HL-60 (cell line): ENCODE data around the gene GLIS1.

Source experiments
- DNase-seq, 2 experiments: peaks; one replicate each; pipeline ENCODE4 v3.0.0-alpha.2; 2010 to 2020; ENCODE audit warnings: low read depth in 1 of 2, low spot score in 1 of 2
- H3K27ac ChIP-seq: fragments of 250-450 bp; sonication (Bioruptor Pico); replicated peaks from 2 replicates; pipeline ENCODE4 v1.5.1; 2020; ENCODE audit warnings: mild to moderate bottlenecking, moderate library complexity
- H3K27me3 ChIP-seq: fragments of 250-450 bp; sonication (Bioruptor Pico); 2 replicates; pipeline ENCODE4 v1.5.1; 2021; ENCODE audit warnings: mild to moderate bottlenecking, moderate library complexity; ENCODE audit not compliant: insufficient read depth, poor library complexity, severe bottlenecking
- H3K4me3 ChIP-seq: replicated peaks from 2 replicates; pipeline ENCODE4 v1.5.1; 2011; ENCODE audit warnings: mild to moderate bottlenecking, control low read depth, low read length; ENCODE audit not compliant: insufficient read depth
- GABPA ChIP-seq: IDR thresholded peaks from 2 replicates; pipeline ENCODE4 v1.6.1; 2012; ENCODE audit warnings: low read depth
- POLR2AphosphoS5 ChIP-seq: IDR thresholded peaks from 2 replicates; pipeline ENCODE4 v1.6.1; 2012; ENCODE audit warnings: low read depth
- SPI1 ChIP-seq: IDR thresholded peaks from 2 replicates; pipeline ENCODE4 v1.6.1; 2012; ENCODE audit warnings: low read depth, mild to moderate bottlenecking, borderline replicate concordance
- TF ChIP-seq, protein P1 (sequence below): IDR thresholded peaks from 2 replicates; pipeline ENCODE4 v1.6.1; 2012; ENCODE audit warnings: low read depth; ENCODE audit not compliant: insufficient replicate concordance
- TF ChIP-seq, protein P2 (sequence below): IDR thresholded peaks from one replicate; pipeline ENCODE4 v1.5.1; 2011; ENCODE audit warnings: low read length, control low read depth, inconsistent platforms; ENCODE audit not compliant: insufficient read depth

The GLIS1 gene

GRCh38 chr1:53718443-53718842 lies 20.5 kb downstream of the GLIS1 start:
- no peaks in the 10 kb centered on the region for H3K27me3 ChIP-seq
- DNase-seq: no peak
- H3K27ac ChIP-seq: no peak overlapping the region
- no peak overlapping the region for H3K4me3 ChIP-seq
- TF ChIP-seq POLR2AphosphoS5: no peak
- TF ChIP-seq, protein P1, sequence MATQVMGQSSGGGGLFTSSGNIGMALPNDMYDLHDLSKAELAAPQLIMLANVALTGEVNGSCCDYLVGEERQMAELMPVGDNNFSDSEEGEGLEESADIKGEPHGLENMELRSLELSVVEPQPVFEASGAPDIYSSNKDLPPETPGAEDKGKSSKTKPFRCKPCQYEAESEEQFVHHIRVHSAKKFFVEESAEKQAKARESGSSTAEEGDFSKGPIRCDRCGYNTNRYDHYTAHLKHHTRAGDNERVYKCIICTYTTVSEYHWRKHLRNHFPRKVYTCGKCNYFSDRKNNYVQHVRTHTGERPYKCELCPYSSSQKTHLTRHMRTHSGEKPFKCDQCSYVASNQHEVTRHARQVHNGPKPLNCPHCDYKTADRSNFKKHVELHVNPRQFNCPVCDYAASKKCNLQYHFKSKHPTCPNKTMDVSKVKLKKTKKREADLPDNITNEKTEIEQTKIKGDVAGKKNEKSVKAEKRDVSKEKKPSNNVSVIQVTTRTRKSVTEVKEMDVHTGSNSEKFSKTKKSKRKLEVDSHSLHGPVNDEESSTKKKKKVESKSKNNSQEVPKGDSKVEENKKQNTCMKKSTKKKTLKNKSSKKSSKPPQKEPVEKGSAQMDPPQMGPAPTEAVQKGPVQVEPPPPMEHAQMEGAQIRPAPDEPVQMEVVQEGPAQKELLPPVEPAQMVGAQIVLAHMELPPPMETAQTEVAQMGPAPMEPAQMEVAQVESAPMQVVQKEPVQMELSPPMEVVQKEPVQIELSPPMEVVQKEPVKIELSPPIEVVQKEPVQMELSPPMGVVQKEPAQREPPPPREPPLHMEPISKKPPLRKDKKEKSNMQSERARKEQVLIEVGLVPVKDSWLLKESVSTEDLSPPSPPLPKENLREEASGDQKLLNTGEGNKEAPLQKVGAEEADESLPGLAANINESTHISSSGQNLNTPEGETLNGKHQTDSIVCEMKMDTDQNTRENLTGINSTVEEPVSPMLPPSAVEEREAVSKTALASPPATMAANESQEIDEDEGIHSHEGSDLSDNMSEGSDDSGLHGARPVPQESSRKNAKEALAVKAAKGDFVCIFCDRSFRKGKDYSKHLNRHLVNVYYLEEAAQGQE: no peak
- no peak for TF ChIP-seq GABPA
- no peak for TF ChIP-seq SPI1
- TF ChIP-seq, protein P2, sequence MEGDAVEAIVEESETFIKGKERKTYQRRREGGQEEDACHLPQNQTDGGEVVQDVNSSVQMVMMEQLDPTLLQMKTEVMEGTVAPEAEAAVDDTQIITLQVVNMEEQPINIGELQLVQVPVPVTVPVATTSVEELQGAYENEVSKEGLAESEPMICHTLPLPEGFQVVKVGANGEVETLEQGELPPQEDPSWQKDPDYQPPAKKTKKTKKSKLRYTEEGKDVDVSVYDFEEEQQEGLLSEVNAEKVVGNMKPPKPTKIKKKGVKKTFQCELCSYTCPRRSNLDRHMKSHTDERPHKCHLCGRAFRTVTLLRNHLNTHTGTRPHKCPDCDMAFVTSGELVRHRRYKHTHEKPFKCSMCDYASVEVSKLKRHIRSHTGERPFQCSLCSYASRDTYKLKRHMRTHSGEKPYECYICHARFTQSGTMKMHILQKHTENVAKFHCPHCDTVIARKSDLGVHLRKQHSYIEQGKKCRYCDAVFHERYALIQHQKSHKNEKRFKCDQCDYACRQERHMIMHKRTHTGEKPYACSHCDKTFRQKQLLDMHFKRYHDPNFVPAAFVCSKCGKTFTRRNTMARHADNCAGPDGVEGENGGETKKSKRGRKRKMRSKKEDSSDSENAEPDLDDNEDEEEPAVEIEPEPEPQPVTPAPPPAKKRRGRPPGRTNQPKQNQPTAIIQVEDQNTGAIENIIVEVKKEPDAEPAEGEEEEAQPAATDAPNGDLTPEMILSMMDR: no peak

GRCh38 chr1:53717025-53717804 lies 21.7 kb downstream of the GLIS1 start:
- Histone ChIP-seq H3K27me3 (no peaks in the 10 kb centered on the region), H3K4me3 (no peak overlapping the region), H3K27ac (no peak overlapping the region)
- no peak for TF ChIP-seq POLR2AphosphoS5
- TF ChIP-seq, protein P1: no peak
- TF ChIP-seq SPI1: no peak
- no peak for DNase-seq

DNA sequence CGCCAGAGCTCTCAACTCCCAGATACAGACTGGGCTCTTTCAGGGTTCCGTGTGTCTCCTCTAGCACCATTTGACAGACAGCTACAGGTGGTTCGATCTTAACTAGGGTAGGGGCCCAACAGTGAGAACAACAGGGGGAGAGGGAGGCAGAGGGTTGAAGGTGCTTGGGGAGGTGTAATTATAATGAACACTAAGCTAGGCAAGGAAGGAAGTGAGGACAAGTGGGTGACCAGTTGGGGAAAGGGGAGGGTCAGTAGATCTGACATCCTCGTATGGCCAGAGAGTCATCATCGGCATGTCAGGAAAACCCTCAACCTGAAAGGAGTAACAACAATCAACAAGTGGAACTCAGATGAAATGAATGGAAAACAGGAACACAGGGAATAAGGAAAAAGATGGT lies 22.8 kb downstream of the GLIS1 start:
- Histone ChIP-seq H3K27ac (no peak overlapping the region), H3K27me3 (no peaks in the 10 kb centered on the region), H3K4me3 (no peak overlapping the region)
- TF ChIP-seq, protein P2: no peak
- no peak for TF ChIP-seq SPI1
- TF ChIP-seq, protein P1: no peak
- no peak for TF ChIP-seq POLR2AphosphoS5
- no peak for TF ChIP-seq GABPA
- DNase-seq: no peak
